Transverse colon (tissue), 4 donors: ENCODE data around the gene SHKBP1. TPM values are rescaled to one million over a fixed set of nuclear protein-coding genes. Genes with fewer than 3 reads are reported as not detected.

ENCODE experiments used
- DNase-seq: peaks from one replicate; pipeline ENCODE4 v3.0.0-alpha.2; 2019
- H3K27ac ChIP-seq, 4 donors: fragments of 200-600 bp; sonication (generic); 2 replicates each; pipeline ENCODE4 v1.5.1; 2016 to 2018; ENCODE audit warnings: inconsistent platforms in 4 of 4
- H3K27me3 ChIP-seq: fragments of 200-600 bp; sonication (generic); 2 replicates; pipeline ENCODE4 v1.5.1; 2017; ENCODE audit warnings: inconsistent platforms
- H3K36me3 ChIP-seq, 4 donors: fragments of 200-600 bp; sonication (generic); 2 replicates each; pipeline ENCODE4 v1.5.1; 2017 to 2019; ENCODE audit warnings: inconsistent platforms in 4 of 4
- H3K4me1 ChIP-seq, 4 donors: fragments of 200-600 bp; sonication (generic); 2 replicates each; pipeline ENCODE4 v1.5.1; 2017 to 2020; ENCODE audit warnings: inconsistent platforms in 4 of 4
- H3K4me3 ChIP-seq, 4 donors: fragments of 200-600 bp; sonication (generic); 1 replicate in 1 of 4; 2 replicates in 3 of 4; pipeline versions ENCODE4 v1.5.1 to v1.6.1; 2017 to 2019; ENCODE audit warnings: inconsistent platforms in 4 of 4
- H3K9me3 ChIP-seq, 2 donors: fragments of 200-600 bp; sonication (generic); 2 replicates each; pipeline ENCODE4 v1.5.1; 2017 to 2019; ENCODE audit warnings: inconsistent platforms in 2 of 2
- EP300 ChIP-seq: sonication (generic); formaldehyde crosslinking; IDR thresholded peaks from one replicate; pipeline ENCODE4 v1.6.1; 2017; ENCODE audit warnings: antibody characterized with exemption, low read depth
- POLR2A ChIP-seq: fragments of 450-650 bp; IDR thresholded peaks from one replicate; pipeline ENCODE4 v1.6.1; 2016; ENCODE audit warnings: antibody characterized with exemption, mild to moderate bottlenecking, moderate library complexity
- POLR2AphosphoS5 ChIP-seq, 3 donors: sonication (generic); formaldehyde crosslinking; IDR thresholded peaks; one replicate each; pipeline ENCODE4 v1.6.1; 2016; ENCODE audit warnings: antibody characterized with exemption in 3 of 3
- WGBS, 2 donors: methylation state at CpG; one replicate each; pipeline ENCODE4 v1.1.5; 2018; ENCODE audit warnings: low coverage in 1 of 2; 5-methylcytosine and 5-hydroxymethylcytosine counted together
- in situ Hi-C, 4 donors: fragments of 200-750 bp; cut with MboI; loops; one replicate each; pipeline versions ENCODE4 v1.15.0 to v1.15.1; 2017; ENCODE audit warnings: low sequenced_read_pairs in 3 of 4, low pct_ligation_motif_present in 1 of 4, low pct_unique_long_range_greater_than_20kb in 1 of 4
- intact Hi-C: fragments of 100-400 bp; cut with DNase I; formaldehyde crosslinking; loops from one replicate; pipeline ENCODE4 v1.15.1; 2023; ENCODE audit warnings: low total_unique reads
- total RNA-seq, 4 donors: library from RNA; depleted of rRNA; stranded (reverse); fragments of >200 nt; gene quantifications; one replicate each; pipeline ENCODE4 v1.1.0, GENCODE V29; 2016
- TF ChIP-seq, protein P1 (sequence below), 5 experiments: fragments of 200-600 bp in 3 of 5; fragments of 450-650 bp in 2 of 5; sonication (generic) in 3 of 5; IDR thresholded peaks; 1 replicate in 2 of 5; 2 replicates in 3 of 5; pipeline ENCODE4 v1.5.1; 2016 to 2017; ENCODE audit warnings: antibody characterized with exemption in 5 of 5, inconsistent platforms in 3 of 5, mild to moderate bottlenecking in 2 of 5, moderate library complexity in 1 of 5

Gene SHKBP1
- total RNA-seq, 4 donors from 2014 or later = 58.7 to 111 (median 60.9) TPM

DNA sequence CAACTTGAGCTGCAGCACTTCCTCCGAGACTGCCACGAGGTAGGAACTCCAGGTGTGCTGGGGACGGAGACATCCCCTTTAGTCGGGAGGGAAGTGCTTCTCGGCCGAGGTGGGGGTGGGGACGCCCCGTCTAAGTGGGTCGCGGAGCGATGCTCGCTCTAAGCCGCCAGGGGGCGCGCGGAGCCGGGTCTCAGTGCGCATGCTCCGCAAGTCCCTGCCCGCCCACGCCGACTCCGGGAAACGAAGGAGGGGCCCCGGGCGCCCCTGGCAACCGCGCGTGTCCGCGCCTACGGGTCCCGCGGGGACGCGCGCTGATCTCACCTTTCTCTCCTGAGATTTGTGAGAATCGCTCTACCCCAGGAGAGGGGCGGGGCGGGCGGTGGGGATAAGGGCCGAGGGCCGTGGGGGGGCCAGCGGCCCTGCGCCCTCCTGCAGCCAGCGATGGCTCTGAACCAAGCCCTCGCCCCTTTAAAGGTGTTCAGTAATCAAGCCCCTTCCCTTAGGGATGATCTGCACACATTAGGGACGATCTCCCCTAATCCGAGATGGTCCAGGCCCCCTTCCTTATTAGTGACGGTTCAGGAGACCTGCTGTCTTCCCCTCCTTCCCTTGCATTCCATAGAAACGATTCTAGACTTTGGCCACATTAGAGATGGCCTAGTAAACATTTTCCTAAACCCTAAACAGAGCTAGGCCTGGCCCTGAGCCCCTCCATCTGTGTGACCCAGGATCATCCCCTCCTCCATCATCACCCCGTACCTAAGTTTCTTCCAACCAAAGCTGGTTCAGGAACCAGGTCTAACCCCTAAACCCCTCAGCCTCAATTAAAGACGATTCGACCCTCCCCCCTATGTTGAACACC lies 47.3 kb upstream of the SHKBP1 start:
- DNase-seq = peak; percentile 88
- Histone ChIP-seq H3K27ac (peak overlapping the region in 3 of 4 donors; percentile 42 to 49 (median 47)), H3K36me3 (no peaks in the 10 kb centered on the region), H3K27me3 (peaks cover 14% of the 10 kb centered on the region), H3K4me3 (peak overlapping the region; percentile 0 to 63 (median 42)), H3K4me1 (peaks cover 6 to 11% (median 9%) of the 10 kb centered on the region in 4 donors), H3K9me3 (no peaks in the 10 kb centered on the region)
- WGBS, 2 donors = 0 to 4% methylated on average over 1 to 36 of the region's 54 CpGs
- intact Hi-C loops = loop anchor here (2.0 to 10.0 kb wide), 2 partner anchors 69 to 105 kb away; no protein-coding TSS in a partner anchor
- no peak for TF ChIP-seq POLR2AphosphoS5 (IDR thresholded peaks at IDR 0.05)
- TF ChIP-seq EP300 = no peak
- TF ChIP-seq, protein P1, sequence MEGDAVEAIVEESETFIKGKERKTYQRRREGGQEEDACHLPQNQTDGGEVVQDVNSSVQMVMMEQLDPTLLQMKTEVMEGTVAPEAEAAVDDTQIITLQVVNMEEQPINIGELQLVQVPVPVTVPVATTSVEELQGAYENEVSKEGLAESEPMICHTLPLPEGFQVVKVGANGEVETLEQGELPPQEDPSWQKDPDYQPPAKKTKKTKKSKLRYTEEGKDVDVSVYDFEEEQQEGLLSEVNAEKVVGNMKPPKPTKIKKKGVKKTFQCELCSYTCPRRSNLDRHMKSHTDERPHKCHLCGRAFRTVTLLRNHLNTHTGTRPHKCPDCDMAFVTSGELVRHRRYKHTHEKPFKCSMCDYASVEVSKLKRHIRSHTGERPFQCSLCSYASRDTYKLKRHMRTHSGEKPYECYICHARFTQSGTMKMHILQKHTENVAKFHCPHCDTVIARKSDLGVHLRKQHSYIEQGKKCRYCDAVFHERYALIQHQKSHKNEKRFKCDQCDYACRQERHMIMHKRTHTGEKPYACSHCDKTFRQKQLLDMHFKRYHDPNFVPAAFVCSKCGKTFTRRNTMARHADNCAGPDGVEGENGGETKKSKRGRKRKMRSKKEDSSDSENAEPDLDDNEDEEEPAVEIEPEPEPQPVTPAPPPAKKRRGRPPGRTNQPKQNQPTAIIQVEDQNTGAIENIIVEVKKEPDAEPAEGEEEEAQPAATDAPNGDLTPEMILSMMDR (IDR thresholded peaks at IDR 0.05) = peak; percentile 95 to 98 (median 97)
- TF ChIP-seq POLR2A = no peak
- in situ Hi-C loops = no loop called here

DNA sequence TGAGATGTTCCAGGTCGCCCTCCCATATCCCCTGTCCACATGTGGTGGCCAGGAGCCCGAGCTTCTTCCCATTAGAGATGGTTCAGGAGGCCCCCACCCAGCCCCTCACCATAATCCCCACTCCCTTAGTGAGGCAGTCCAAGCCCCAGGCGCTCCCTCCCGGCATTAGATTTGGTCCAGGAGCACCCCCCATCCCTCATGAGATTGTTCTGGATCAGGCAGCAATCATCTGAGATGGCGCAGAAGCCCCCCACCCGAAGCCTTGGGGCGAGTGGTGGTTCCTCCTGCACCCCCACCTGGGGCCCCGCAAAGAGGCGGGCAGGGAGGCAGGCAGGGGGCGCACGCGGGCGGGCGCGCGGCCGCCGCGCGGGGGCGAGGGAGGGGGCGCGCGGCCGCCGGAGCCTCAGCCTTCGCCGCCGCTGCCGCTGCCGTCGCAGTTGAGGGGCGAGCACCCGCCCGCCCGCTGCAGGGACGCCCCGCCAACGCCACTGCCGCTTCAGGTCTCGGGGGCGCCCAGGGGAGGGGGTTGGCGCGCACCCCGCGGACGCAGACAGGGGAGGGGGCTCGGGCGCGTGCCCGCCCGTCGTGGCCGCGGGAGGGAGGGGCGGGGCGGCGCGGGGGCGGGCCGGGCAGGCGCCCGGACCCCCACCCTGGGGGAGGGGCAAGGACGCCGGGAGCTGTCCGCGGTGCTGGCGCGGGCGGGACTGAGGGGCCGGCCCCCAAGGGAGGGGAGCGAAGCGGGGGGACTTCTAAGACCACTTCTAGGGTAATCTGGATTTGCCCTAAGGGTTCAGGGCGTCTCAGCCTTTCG lies 46.4 kb upstream of the SHKBP1 start:
- Histone ChIP-seq H3K27me3 (peaks cover 14% of the 10 kb centered on the region), H3K27ac (no peak overlapping the region), H3K36me3 (no peaks in the 10 kb centered on the region), H3K4me3 (peak overlapping the region in 2 of 4 donors; percentile 14 to 19), H3K4me1 (peaks cover 6 to 11% (median 9%) of the 10 kb centered on the region in 4 donors), H3K9me3 (no peaks in the 10 kb centered on the region)
- TF ChIP-seq, protein P1 (IDR thresholded peaks at IDR 0.05) = peak in 1 of 5 experiments; percentile 7
- TF ChIP-seq POLR2A = no peak
- TF ChIP-seq EP300 = no peak
- no peak for TF ChIP-seq POLR2AphosphoS5 (IDR thresholded peaks at IDR 0.05)
- no peak for DNase-seq
- intact Hi-C loops (no loop called here), in situ Hi-C loops (loop anchor here in 2 of 4 donors (10.0 kb wide), 1 partner anchor 65 kb away; no protein-coding TSS in a partner anchor)
- WGBS, 2 donors = 16% methylated on average over 8 of the region's 75 CpGs; no CpG with 5 or more reads in 1 of the 2 donors

DNA sequence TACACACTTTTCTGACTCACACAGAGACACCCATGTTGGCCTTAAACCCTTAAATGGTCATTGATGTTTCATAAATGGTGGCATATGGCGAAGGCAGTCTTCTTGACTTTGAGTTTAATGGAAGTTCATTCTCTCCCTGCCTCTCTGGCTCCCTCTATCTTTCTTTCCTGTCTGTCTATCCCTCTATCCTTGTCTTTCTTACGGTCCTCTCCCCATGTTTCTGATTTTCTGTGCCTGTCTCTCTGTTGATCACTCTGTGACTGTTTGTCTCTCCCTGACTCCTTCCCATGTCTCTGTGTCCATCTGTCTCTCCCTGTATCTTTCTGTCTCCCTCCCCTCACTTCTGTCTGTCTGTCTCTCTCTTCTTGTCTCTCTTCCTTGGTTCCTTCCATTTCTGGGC lies 43.2 kb upstream of the SHKBP1 start:
- in situ Hi-C loops = loop anchor here in 2 of 4 donors (10.0 kb wide), 1 partner anchor 61 kb away; no protein-coding TSS in a partner anchor
- Histone ChIP-seq H3K9me3 (no peaks in the 10 kb centered on the region), H3K36me3 (no peaks in the 10 kb centered on the region), H3K27me3 (peaks cover 14% of the 10 kb centered on the region), H3K4me1 (peaks cover 6 to 11% (median 9%) of the 10 kb centered on the region in 4 donors), H3K27ac (no peak overlapping the region), H3K4me3 (no peak overlapping the region)
- WGBS, 2 donors = 73 to 88% methylated on average over 2 of the region's 2 CpGs
- intact Hi-C loops = no loop called here
- no peak for DNase-seq
- TF ChIP-seq POLR2AphosphoS5 (IDR thresholded peaks at IDR 0.05) = no peak
- TF ChIP-seq POLR2A = no peak
- TF ChIP-seq EP300 = no peak
- TF ChIP-seq, protein P1 (IDR thresholded peaks at IDR 0.05) = no peak
